ENCODE results near the gene SLC35E4.

SLC35E4 gene

DNA sequence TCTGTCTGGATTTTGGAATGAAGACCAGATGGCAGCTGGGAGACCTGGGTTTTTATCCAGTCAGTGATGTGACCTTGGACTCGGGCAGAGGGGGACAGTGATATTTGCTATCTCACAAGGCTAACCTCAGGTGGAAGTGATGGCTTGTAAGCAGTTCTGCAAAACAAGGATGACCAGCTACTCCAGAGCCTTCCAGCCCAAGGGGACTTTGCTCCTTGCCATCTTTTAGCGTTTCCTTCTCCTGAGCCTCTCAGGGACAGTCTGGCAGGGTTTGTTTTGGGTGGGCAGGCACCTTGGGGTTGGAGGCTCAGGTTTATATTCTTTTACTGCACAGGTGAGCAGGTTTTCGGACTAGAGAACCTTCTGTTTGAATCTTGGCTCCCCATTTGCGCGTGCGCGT lies 49.6 kb downstream of the SLC35E4 start:
- DNase-seq = no peak

DNA sequence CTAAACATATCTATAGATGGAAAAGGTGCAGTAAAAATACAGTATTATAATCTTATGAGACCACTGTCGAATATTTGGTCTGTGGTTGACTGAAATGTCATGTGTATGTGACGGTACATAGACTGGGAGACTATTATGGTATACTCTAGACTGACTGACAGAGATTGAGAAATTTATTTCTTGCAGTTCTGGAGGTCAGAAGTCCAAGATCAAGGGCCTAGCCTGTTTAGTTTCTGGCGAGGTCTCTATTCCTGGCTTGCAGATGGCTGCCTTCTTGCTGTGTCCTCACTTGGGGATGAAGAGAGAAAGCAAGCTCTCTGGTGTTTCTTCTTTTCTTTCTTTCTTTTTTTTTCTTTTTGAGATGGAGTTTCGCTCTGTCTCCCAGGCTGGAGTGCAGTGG lies 51.8 kb downstream of the SLC35E4 start:
- no peak for DNase-seq

DNA sequence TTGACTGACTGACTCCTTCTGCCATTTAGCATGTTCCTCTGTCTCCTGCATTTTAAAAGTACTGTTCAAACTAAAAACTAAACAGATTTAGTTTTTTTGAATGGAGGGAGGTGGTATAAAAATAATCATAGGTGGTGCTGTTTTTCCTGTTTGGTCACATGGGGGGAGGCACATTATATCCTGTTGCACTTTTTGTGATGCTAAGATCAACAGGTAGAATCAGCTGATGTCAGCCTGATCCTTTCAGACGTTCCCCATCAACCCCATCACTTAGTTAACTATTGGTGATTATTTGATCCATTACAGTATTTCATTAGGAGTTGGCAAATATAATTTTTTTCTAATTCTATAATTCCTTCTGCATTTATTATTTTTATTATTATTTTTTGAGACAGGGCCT lies 54.0 kb downstream of the SLC35E4 start:
- no peak for DNase-seq

DNA sequence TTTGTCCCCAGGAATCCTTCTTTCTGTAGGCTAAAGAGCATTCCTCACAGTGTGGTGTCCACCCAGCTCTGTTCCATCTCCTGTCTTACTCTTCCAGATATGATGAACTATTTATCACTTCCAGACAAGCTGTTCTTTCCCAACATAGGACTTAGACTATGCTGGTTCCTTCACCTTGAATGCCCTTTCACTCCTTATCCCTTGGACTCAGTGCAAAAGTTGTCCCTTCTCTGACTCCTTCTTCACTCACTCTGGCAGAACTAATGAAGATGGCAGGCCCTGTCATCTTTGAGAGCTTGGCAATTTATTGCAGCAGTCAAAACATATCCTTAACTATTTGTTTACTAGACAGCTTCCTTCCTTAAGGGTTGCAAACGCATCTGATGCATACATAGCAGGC lies 55.6 kb downstream of the SLC35E4 start:
- no peak for DNase-seq

DNA sequence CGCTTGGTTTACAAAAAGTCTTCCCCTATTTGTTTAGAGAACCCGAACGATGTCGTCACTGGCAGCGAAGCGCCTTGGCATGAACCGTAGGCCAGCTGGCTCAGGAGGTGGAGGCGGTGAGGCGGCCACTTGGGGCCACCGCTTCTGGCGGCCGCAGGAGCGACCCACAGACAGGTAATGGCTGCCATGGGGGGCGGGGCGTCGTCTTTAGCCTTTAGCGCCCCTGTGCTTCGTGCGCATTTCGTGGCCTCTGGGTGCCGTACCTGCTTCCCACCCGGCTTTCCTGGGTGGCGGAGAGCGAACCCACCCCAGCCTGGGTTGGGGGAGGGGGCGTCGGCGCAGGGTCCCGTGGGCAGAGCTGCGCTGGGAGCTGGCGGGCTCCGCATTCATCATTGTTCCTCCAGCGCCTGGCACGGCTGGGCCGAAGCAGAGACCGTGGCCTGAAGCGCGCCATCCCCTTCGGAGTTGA lies 58.6 kb downstream of the SLC35E4 start:
- peak in 50 of 58 donors; percentile 24 to 72 (median 51) for DNase-seq

DNA sequence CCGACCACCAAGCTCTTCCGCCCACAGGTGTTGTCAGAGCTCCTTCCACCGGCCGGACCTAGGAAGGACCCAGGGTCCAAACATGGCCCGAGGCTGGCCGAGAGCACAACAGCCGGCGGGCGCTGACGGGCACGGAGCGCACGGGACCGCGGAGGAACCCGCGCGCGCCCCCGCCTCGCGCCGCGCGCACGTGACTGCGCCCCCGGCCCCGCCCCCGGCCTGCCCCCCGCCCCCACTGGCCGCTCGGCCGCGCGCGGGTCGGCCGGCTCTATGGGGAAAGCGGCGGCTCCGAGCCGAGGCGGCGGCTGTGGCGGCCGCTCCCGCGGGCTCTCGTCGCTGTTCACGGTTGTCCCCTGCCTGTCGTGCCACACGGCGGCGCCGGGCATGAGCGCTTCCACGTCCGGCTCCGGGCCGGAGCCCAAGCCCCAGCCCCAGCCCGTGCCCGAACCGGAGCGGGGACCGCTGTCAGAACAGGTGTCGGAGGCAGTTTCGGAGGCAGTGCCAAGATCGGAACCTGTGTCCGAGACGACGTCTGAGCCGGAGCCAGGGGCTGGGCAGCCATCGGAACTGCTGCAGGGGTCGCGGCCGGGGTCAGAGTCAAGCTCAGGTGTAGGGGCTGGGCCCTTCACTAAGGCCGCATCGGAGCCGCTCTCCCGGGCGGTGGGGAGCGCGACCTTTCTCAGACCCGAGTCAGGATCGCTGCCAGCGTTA lies 59.2 kb downstream of the SLC35E4 start, which contains the start of gene OSBP2:
OSBP2 (plus strand) TSS at position 235 of the 711 bp plus-strand sequence; CDS start at position 271, 36 bp downstream.
- DNase-seq = peak in 45 of 58 donors; percentile 17 to 71 (median 48)

DNA sequence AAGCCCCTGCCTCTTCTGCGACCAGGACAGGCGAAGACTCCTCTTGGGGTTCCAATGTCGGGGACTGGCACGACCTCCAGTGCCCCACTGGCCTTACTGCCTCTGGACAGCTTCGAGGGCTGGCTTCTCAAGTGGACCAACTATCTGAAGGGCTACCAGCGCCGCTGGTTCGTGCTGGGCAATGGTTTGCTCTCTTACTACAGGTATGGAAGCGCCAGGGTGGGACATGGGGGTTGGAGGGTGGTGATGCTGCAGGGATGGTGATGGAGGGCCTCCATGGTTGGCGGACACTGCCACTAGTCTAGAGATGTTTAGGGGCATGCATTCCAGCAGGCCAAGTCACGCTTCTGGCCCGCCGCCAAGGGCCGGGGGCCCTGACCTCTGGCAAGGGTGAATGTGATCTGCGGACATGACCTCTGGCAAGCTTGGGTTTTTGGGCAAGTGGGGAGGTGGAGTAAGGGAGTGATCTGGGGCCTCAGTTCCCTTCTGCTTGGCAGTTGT lies 59.8 kb downstream of the SLC35E4 start:
- peak in 24 of 58 donors; percentile 21 to 64 (median 52) for DNase-seq

DNA sequence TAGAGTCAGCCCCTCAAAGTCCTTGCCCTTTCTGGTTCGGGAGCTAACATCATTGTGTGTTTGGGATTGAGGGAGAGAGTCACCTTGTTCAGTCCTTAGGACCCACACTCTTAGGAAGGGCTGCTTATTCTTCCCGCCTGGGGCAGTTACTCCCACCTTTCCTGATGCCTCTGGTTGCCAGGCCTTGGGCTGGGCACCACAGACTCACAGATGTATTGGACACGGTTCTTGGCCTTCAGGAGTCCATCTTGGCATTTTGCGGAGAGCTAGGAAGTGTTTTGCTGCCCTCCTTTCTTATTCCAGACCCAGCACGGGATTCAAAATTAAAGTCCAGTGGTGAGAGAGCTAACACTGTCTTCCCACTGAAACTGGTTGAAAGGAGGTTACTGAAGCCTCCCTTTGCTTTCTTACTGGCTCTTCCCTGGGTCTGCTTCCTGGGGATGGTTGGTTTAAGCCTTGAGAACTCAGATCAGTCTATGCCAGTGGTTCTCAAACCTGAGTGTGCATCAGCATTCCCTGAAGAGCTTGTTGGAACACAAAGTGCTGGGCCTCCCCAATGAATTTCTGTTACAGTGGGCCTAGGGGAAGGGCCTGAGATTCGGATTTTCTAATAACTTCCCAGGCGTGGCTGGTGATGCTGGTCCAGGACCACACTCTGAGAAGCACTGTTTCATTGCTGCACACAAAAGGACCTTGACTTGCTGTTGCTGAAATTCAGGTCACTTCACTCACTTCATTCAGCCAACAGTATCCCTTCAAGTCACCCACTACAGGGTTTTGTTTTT lies 60.5 kb downstream of the SLC35E4 start:
- DNase-seq = peak in 5 of 58 donors; percentile 23 to 64 (median 41)
